GM23248 (cell line): ENCODE measurements around the gene SMKR1. TPM values are rescaled to one million over a fixed set of nuclear protein-coding genes. Genes with fewer than 3 reads are reported as not detected.

Experiments
- DNase-seq: peaks from one replicate; pipeline ENCODE4 v3.0.0-alpha.2; 2015
- H2AFZ ChIP-seq: fragments of 200-600 bp; sonication (generic); 2 replicates; pipeline ENCODE4 v1.6.1; 2016; ENCODE audit warnings: antibody characterized with exemption
- H3F3A ChIP-seq: fragments of 200-600 bp; sonication (generic); 2 replicates; pipeline ENCODE4 v1.6.1; 2016; ENCODE audit warnings: mild to moderate bottlenecking, antibody characterized with exemption, mixed run types; ENCODE audit not compliant: insufficient read depth
- H3K27ac ChIP-seq: fragments of 200-600 bp; sonication (generic); 2 replicates; pipeline ENCODE4 v1.5.1; 2016; ENCODE audit warnings: mild to moderate bottlenecking
- H3K27me3 ChIP-seq: fragments of 200-600 bp; sonication (generic); replicated peaks from 2 replicates; pipeline ENCODE4 v1.6.1; 2016; ENCODE audit warnings: mild to moderate bottlenecking; ENCODE audit not compliant: insufficient read depth
- H3K36me3 ChIP-seq: fragments of 200-600 bp; sonication (generic); 2 replicates; pipeline ENCODE4 v1.6.1; 2016; ENCODE audit warnings: low read depth, mild to moderate bottlenecking
- H3K4me1 ChIP-seq: fragments of 200-600 bp; sonication (generic); 2 replicates; pipeline ENCODE4 v1.6.1; 2016; ENCODE audit warnings: mild to moderate bottlenecking; ENCODE audit not compliant: insufficient read depth
- H3K4me2 ChIP-seq: fragments of 200-600 bp; sonication (generic); one replicate; pipeline ENCODE4 v1.6.1; 2016; ENCODE audit warnings: mild to moderate bottlenecking; ENCODE audit not compliant: unreplicated experiment
- H3K4me3 ChIP-seq: fragments of 200-600 bp; sonication (generic); 2 replicates; pipeline ENCODE4 v1.5.1; 2016; ENCODE audit warnings: mild to moderate bottlenecking
- H3K79me2 ChIP-seq: fragments of 200-600 bp; sonication (generic); 2 replicates; pipeline ENCODE4 v1.6.1; 2016; ENCODE audit warnings: mild to moderate bottlenecking; ENCODE audit not compliant: insufficient read depth
- H3K9ac ChIP-seq: fragments of 200-600 bp; sonication (generic); 2 replicates; pipeline ENCODE4 v1.6.1; 2016; ENCODE audit warnings: mild to moderate bottlenecking
- H3K9me2 ChIP-seq: fragments of 200-600 bp; sonication (generic); 2 replicates; pipeline ENCODE4 v1.6.1; 2016; ENCODE audit warnings: mixed run types, mild to moderate bottlenecking, moderate library complexity; ENCODE audit not compliant: insufficient read depth
- H3K9me3 ChIP-seq: fragments of 200-600 bp; sonication (generic); one replicate; pipeline ENCODE4 v1.6.1; 2017; ENCODE audit warnings: low read depth
- H4K20me1 ChIP-seq: fragments of 200-600 bp; sonication (generic); 2 replicates; pipeline ENCODE4 v1.6.0; 2016; ENCODE audit not compliant: insufficient read depth
- EZH2 ChIP-seq: fragments of 200-600 bp; sonication (generic); IDR thresholded peaks from 2 replicates; pipeline ENCODE4 v1.6.1; 2018; ENCODE audit warnings: antibody characterized with exemption, mild to moderate bottlenecking; ENCODE audit not compliant: insufficient read depth, poor library complexity, severe bottlenecking
- EZH2phosphoT487 ChIP-seq: fragments of 200-600 bp; sonication (generic); IDR thresholded peaks from 2 replicates; pipeline ENCODE4 v1.6.1; 2018; ENCODE audit warnings: antibody characterized with exemption, moderate library complexity, mild to moderate bottlenecking, low read depth; ENCODE audit not compliant: insufficient read depth
- WGBS, 2 experiments: methylation state at CpG; one replicate each; pipeline ENCODE4 v1.1.6; 2015 to 2017; ENCODE audit warnings: low lambda C conversion rate in 2 of 2, low coverage in 1 of 2; ENCODE audit errors: missing lambda C conversion rate in 2 of 2; 5-methylcytosine and 5-hydroxymethylcytosine counted together
- in situ Hi-C: fragments of 300-500 bp; cut with MboI; formaldehyde crosslinking; loops from 2 replicates; pipeline ENCODE4 v1.15.0; 2020
- polyA plus RNA-seq: library from polyadenylated mRNA; unstranded; fragments of >200 nt; fragmentation: Nextera tagmentation; extraction: Ambion mirVana; gene quantifications from 2 replicates; pipeline ENCODE4 v1.2.1, GENCODE V29; 2016
- total RNA-seq: library from RNA; depleted of rRNA; stranded (reverse); fragments of >200 nt; shearing (Covaris generic); gene quantifications from 2 replicates; pipeline ENCODE4 v1.2.3, GENCODE V29; 2014; rRNA removed

SMKR1 gene
- not detected in 2 replicates for total RNA-seq
- polyA plus RNA-seq, result 0.18 and 0.70 TPM in 2 replicates

GRCh38 chr7:129501760-129502707 lies at the start of gene SMKR1:
Gene SMKR1 (plus strand): TSS chr7:129502531. CDS start chr7:129502825, 294 bp downstream.
- H3K9me2 ChIP-seq, result no peaks in the 10 kb centered on the region
- peak within 1 kb of the TSS; percentile 67 for H3K4me2 ChIP-seq
- H2AFZ ChIP-seq, result peak within 1 kb of the TSS; percentile 80
- H3K4me1 ChIP-seq, result no peaks in the 10 kb centered on the region
- no peaks in the 10 kb centered on the region for H3K79me2 ChIP-seq
- TF ChIP-seq EZH2, result no peak
- TF ChIP-seq EZH2phosphoT487, result no peak
- DNase-seq, result peak; percentile 82
- 11 to 18% methylated on average over 55 to 81 of the region's 89 CpGs for WGBS, 2 experiments
- no peaks in the 10 kb centered on the region for H3K36me3 ChIP-seq
- no peak within 1 kb of the TSS for H3K27ac ChIP-seq
- peak within 1 kb of the TSS; percentile 54 for H3K9ac ChIP-seq
- no peaks in the 10 kb centered on the region for H3K27me3 ChIP-seq
- in situ Hi-C loops, result no loop called here
- no peaks in the 10 kb centered on the region for H3F3A ChIP-seq
- H3K9me3 ChIP-seq, result no peaks in the 10 kb centered on the region
- H4K20me1 ChIP-seq, result no peaks in the 10 kb centered on the region
- peak within 1 kb of the TSS; percentile 70 for H3K4me3 ChIP-seq

DNA sequence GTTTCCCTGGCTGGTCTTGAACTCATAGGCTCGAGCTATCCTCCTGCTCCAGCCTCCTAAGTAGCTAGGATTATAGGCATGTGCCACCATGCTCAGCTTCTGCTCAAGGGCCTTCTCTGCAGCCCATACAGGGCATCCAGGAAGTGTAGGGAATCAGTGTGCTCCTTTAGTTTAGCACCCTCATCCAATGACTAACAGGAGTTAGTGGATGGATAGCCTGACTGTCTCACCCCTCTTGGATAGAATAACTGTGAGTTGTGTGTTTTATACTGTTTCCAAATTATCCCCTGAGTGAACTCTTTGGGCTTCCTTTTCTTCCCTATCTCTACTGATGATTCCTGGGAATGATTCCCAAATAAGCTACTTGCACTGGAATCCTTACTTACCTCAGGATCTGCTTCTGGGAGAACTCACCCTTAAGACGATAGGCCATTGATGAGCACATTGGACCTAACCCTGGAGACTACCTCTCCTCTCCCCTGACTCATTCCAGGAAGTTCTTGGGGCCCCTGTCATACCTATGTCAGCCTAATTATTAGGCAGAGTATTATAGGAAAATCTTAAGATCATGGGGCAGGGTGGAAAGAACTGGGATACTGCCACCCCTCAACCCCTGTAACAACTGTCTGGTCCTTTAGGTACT lies 49.6 kb upstream of the SMKR1 start:
- no peaks in the 10 kb centered on the region for H4K20me1 ChIP-seq
- in situ Hi-C loops, result no loop called here
- 84 to 91% methylated on average over 2 of the region's 2 CpGs for WGBS, 2 experiments

GRCh38 chr7:129453510-129454248 lies 48.7 kb upstream of the SMKR1 start:
- WGBS, 2 experiments, result 100% methylated on average over 1 of the region's 1 CpG
- no peak for DNase-seq

More for the DNA sequence above, 49.6 kb upstream of the SMKR1 start:
- peaks cover 3% of the 10 kb centered on the region; the same call in 1 of the 2 replicates for H3K9me2 ChIP-seq
- H3K27me3 ChIP-seq, result no peaks in the 10 kb centered on the region
- no peak overlapping the region for H3K4me3 ChIP-seq
- TF ChIP-seq EZH2 (no peak), EZH2phosphoT487 (no peak)
- no peak overlapping the region for H2AFZ ChIP-seq
- no peak overlapping the region for H3K9ac ChIP-seq
- no peaks in the 10 kb centered on the region for H3K36me3 ChIP-seq
- no peaks in the 10 kb centered on the region for H3K79me2 ChIP-seq
- H3F3A ChIP-seq, result no peaks in the 10 kb centered on the region
- no peak overlapping the region for H3K4me2 ChIP-seq
- H3K9me3 ChIP-seq, result no peaks in the 10 kb centered on the region
- no peaks in the 10 kb centered on the region for H3K4me1 ChIP-seq
- no peak for DNase-seq
- H3K27ac ChIP-seq, result no peak overlapping the region

GRCh38 chr7:129454249-129454551 lies 48.1 kb upstream of the SMKR1 start:
- whole genome bisulfite sequencing, 2 experiments, result 82 to 89% methylated on average over 4 of the region's 4 CpGs
- no peaks in the 10 kb centered on the region for H3K79me2 ChIP-seq
- peaks cover 3% of the 10 kb centered on the region; the same call in 1 of the 2 replicates for H3K9me2 ChIP-seq
- no peaks in the 10 kb centered on the region for H4K20me1 ChIP-seq
- H3K9me3 ChIP-seq, result no peaks in the 10 kb centered on the region
- no peaks in the 10 kb centered on the region for H3K36me3 ChIP-seq
- H3K4me2 ChIP-seq, result no peak overlapping the region
- DNase-seq, result no peak
- no peak overlapping the region for H2AFZ ChIP-seq
- no peaks in the 10 kb centered on the region for H3F3A ChIP-seq
- no peak overlapping the region for H3K9ac ChIP-seq
- no peak overlapping the region for H3K27ac ChIP-seq
- H3K4me1 ChIP-seq, result no peaks in the 10 kb centered on the region
- no peaks in the 10 kb centered on the region for H3K27me3 ChIP-seq
- in situ Hi-C loops, result no loop called here
- TF ChIP-seq EZH2, result no peak
- no peak overlapping the region for H3K4me3 ChIP-seq

More at GRCh38 chr7:129453510-129454248, 48.7 kb upstream of the SMKR1 start:
- no peaks in the 10 kb centered on the region for H4K20me1 ChIP-seq
- no peak overlapping the region for H3K27ac ChIP-seq
- H3K27me3 ChIP-seq, result no peaks in the 10 kb centered on the region
- H3K4me3 ChIP-seq, result no peak overlapping the region
- no peaks in the 10 kb centered on the region for H3K9me3 ChIP-seq
- H3K36me3 ChIP-seq, result no peaks in the 10 kb centered on the region
- H3F3A ChIP-seq, result no peaks in the 10 kb centered on the region
- no peak overlapping the region for H3K4me2 ChIP-seq
- H3K9ac ChIP-seq, result no peak overlapping the region
- no peaks in the 10 kb centered on the region for H3K79me2 ChIP-seq
- H3K4me1 ChIP-seq, result no peaks in the 10 kb centered on the region
- TF ChIP-seq EZH2, result no peak
- no peak for TF ChIP-seq EZH2phosphoT487
- no peak overlapping the region for H2AFZ ChIP-seq
- peaks cover 3% of the 10 kb centered on the region; the same call in 1 of the 2 replicates for H3K9me2 ChIP-seq
- in situ Hi-C loops, result no loop called here
